Endothelial cell of umbilical vein (primary cell): ENCODE results near the gene HTR3A. TPM values are rescaled to one million over a fixed set of nuclear protein-coding genes. Genes with fewer than 3 reads are reported as not detected.

ENCODE experiments used
- BruUV-seq: library from RNA; stranded (reverse); fragments of 400-500 nt; replicated peaks from 2 replicates; lab custom pipeline; 2021; lab: Mats Ljungman, UMichigan
- CTCF ChIA-PET: fragments of 300-600, 350-600 bp; sonication (Branson Sonifier 250); formaldehyde crosslinking; loops from one replicate; lab custom pipeline; 2021; ENCODE audit warnings: antibody characterized with exemption, inconsistent platforms; lab: Charles Lee
- POLR2A ChIA-PET: fragments of 300-600, 350-600 bp; sonication (Branson Sonifier 250); formaldehyde crosslinking; loops from one replicate; lab custom pipeline; 2021; ENCODE audit warnings: antibody characterized with exemption, inconsistent platforms; lab: Charles Lee
- DNase-seq: peaks from one replicate; pipeline ENCODE4 v3.0.0-alpha.2; 2011; ENCODE audit warnings: low read depth, low spot score
- FAIRE-seq: peaks from 2 replicates; lab custom pipeline; 2011; peaks lifted over from hg19 to GRCh38; lab: Jason Lieb, UNC
- H2AFZ ChIP-seq: 2 replicates; pipeline ENCODE4 v1.6.0; 2012; ENCODE audit warnings: low read depth, low read length, control low read depth, inconsistent platforms
- H3K27ac ChIP-seq: 2 replicates; pipeline ENCODE4 v1.5.1; 2011; ENCODE audit warnings: low read depth, mild to moderate bottlenecking, control low read depth, low read length, moderate library complexity; ENCODE audit not compliant: insufficient read depth
- H3K27me3 ChIP-seq, 2 experiments: 2 replicates each; pipeline versions ENCODE4 v1.6.0 to v1.6.1; 2011; ENCODE audit warnings: low read length in 2 of 2, mixed read lengths in 1 of 2; ENCODE audit not compliant: control insufficient read depth in 2 of 2, insufficient read depth in 2 of 2
- H3K36me3 ChIP-seq, 2 experiments: 2 replicates in 1 of 2; 3 replicates in 1 of 2; pipeline ENCODE4 v1.5.1; 2011; ENCODE audit warnings: low read length in 2 of 2, mild to moderate bottlenecking in 1 of 2, moderate library complexity in 1 of 2; ENCODE audit not compliant: control insufficient read depth in 2 of 2, insufficient read depth in 2 of 2; ENCODE audit errors: extremely low read depth in 1 of 2
- H3K4me1 ChIP-seq: 3 replicates; pipeline ENCODE4 v1.5.1; 2011; ENCODE audit warnings: mild to moderate bottlenecking, low read length; ENCODE audit not compliant: control insufficient read depth, insufficient read depth; ENCODE audit errors: extremely low read depth
- H3K4me2 ChIP-seq: 2 replicates; pipeline ENCODE4 v1.6.1; 2011; ENCODE audit warnings: low read length, control low read depth, mixed read lengths; ENCODE audit not compliant: insufficient read depth
- H3K4me3 ChIP-seq, 3 experiments: fragments of 200-600 bp in 1 of 3; sonication (generic), shearing (Covaris generic) in 1 of 3; replicated peaks in 1 of 3; 2 replicates each; pipeline ENCODE4 v1.5.1; 2011 to 2016; ENCODE audit warnings: control low read depth in 3 of 3, low read length in 3 of 3, mild to moderate bottlenecking in 2 of 3, inconsistent platforms in 1 of 3, low read depth in 1 of 3, moderate library complexity in 1 of 3; ENCODE audit not compliant: insufficient read depth in 1 of 3
- H3K79me2 ChIP-seq: 2 replicates; pipeline ENCODE4 v1.6.0; 2012; ENCODE audit warnings: low read length, inconsistent platforms; ENCODE audit not compliant: control insufficient read depth, insufficient read depth
- H3K9ac ChIP-seq: replicated peaks from 2 replicates; pipeline ENCODE3; 2011; ENCODE audit warnings: low read length, control low read depth; ENCODE audit not compliant: insufficient read depth; ENCODE audit errors: extremely low read depth
- H3K9me1 ChIP-seq: replicated peaks from 3 replicates; pipeline ENCODE4 v1.6.0; 2011; ENCODE audit warnings: mild to moderate bottlenecking, low read length; ENCODE audit not compliant: control insufficient read depth, insufficient read depth; ENCODE audit errors: extremely low read depth
- H3K9me3 ChIP-seq: replicated peaks from 2 replicates; pipeline ENCODE4 v1.5.1; 2012; ENCODE audit warnings: low read length, inconsistent platforms; ENCODE audit not compliant: control insufficient read depth, insufficient read depth
- H4K20me1 ChIP-seq: replicated peaks from 2 replicates; pipeline ENCODE3; 2011; ENCODE audit warnings: mild to moderate bottlenecking, low read length; ENCODE audit not compliant: control insufficient read depth, insufficient read depth; ENCODE audit errors: extremely low read depth
- CTCF ChIP-seq, 2 donors: IDR thresholded peaks; 1 replicate in 1 of 2; 2 replicates in 1 of 2; pipeline ENCODE4 v1.5.1; 2011; ENCODE audit warnings: low read length in 2 of 2, mild to moderate bottlenecking in 2 of 2, moderate library complexity in 2 of 2, control low read depth in 1 of 2, inconsistent platforms in 1 of 2, low read depth in 1 of 2; ENCODE audit not compliant: insufficient read depth in 1 of 2; ENCODE audit errors: extremely low read depth in 1 of 2
- EZH2 ChIP-seq: IDR thresholded peaks from 2 replicates; pipeline ENCODE4 v1.6.1; 2012; ENCODE audit warnings: borderline replicate concordance, low read depth, mild to moderate bottlenecking, moderate library complexity, low read length, inconsistent platforms; ENCODE audit not compliant: severe bottlenecking
- FOS ChIP-seq: IDR thresholded peaks from 2 replicates; pipeline ENCODE4 v1.6.1; 2011; ENCODE audit warnings: mild to moderate bottlenecking, low read length, moderate library complexity, borderline replicate concordance; ENCODE audit not compliant: insufficient read depth
- GATA2 ChIP-seq: IDR thresholded peaks from 2 replicates; pipeline ENCODE4 v1.7.0; 2011; ENCODE audit warnings: low read depth, mild to moderate bottlenecking, moderate library complexity, mixed read lengths, low read length; ENCODE audit not compliant: insufficient read length, insufficient read depth
- JUN ChIP-seq: IDR thresholded peaks from 2 replicates; pipeline ENCODE4 v1.6.1; 2011; ENCODE audit warnings: borderline replicate concordance, low read depth; ENCODE audit not compliant: insufficient read length, insufficient read depth
- MAX ChIP-seq: IDR thresholded peaks from 2 replicates; pipeline ENCODE4 v1.6.1; 2011; ENCODE audit not compliant: insufficient read depth, insufficient read length
- MYC ChIP-seq: IDR thresholded peaks from one replicate; pipeline ENCODE4 v1.6.1; 2011; ENCODE audit warnings: mild to moderate bottlenecking, low read depth, low read length
- POLR2A ChIP-seq: IDR thresholded peaks from 2 replicates; pipeline ENCODE4 v1.6.1; 2012; ENCODE audit warnings: low read depth, mild to moderate bottlenecking, control low read depth, low read length
- POLR2AphosphoS5 ChIP-seq: IDR thresholded peaks from 2 replicates; pipeline ENCODE4 v1.6.1; 2012; ENCODE audit warnings: low read depth, mild to moderate bottlenecking, control low read depth, low read length, moderate library complexity; ENCODE audit not compliant: insufficient read depth
- dilution Hi-C: fragments of 300-500 bp; cut with MboI; formaldehyde crosslinking; loops from one replicate; pipeline ENCODE4 v1.15.0; 2019; ENCODE audit warnings: low sequenced_read_pairs; ENCODE audit not compliant: extremely low pct_ligation_motif_present
- intact Hi-C: fragments of 100-400 bp; cut with micrococcal nuclease; formaldehyde crosslinking; loops from one replicate; pipeline ENCODE4 v1.10.0; 2022
- polyA plus RNA-seq, 4 experiments: library from polyadenylated mRNA; depleted of rRNA in 3 of 4; stranded (reverse) in 3 of 4; unstranded in 1 of 4; fragments of >200 nt; gene quantifications; 2 replicates each; pipeline versions ENCODE4 v1.2.1 to v1.2.3, GENCODE V29; 2011 to 2012; ENCODE audit warnings: missing spikeins in 1 of 4
- total RNA-seq: library from RNA; stranded (reverse); gene quantifications from 2 replicates; pipeline ENCODE4 v1.2.3, GENCODE V29; 2021

Gene HTR3A
- total and polyA plus RNA-seq, 2 donors (not counting 3 experiments of a cell fraction or from before 2014, with no cell fraction given), result not detected

GRCh38 chr11:114015117-114015516, 40.2 kb downstream of the HTR3A start:
- intact Hi-C loops (no loop called here), dilution Hi-C loops (no loop called here)
- no peak overlapping the region for H3K4me2 ChIP-seq
- no peaks in the 10 kb centered on the region for H3K9me3 ChIP-seq
- TF ChIP-seq MYC (no peak), POLR2A (no peak), JUN (no peak), CTCF (IDR thresholded peaks at IDR 0.05; ENCODE audit: extremely low read depth in 1 of 2, insufficient read depth in 1 of 2, low read depth in 1 of 2, low read length in 2 of 2) (no peak), FOS (no peak), EZH2 (no peak), POLR2AphosphoS5 (no peak), GATA2 (no peak), MAX (no peak)
- H3K4me1 ChIP-seq, result no peaks in the 10 kb centered on the region
- H3K9ac ChIP-seq, result no peak overlapping the region
- FAIRE-seq (no peak), DNase-seq (no peak)
- no peaks in the 10 kb centered on the region for H3K9me1 ChIP-seq
- ChIA-PET POLR2A (no interaction called here), CTCF (interaction anchor here (1.5 to 3.1 kb wide), 2 partner anchors 12 to 246 kb away, joined by 6 to 17 read pairs; no protein-coding TSS in a partner anchor)
- no peaks in the 10 kb centered on the region for H3K36me3 ChIP-seq
- no peak overlapping the region for H2AFZ ChIP-seq
- H4K20me1 ChIP-seq, result no peaks in the 10 kb centered on the region
- peaks cover 0 to 3% of the 10 kb centered on the region in 2 experiments for H3K27me3 ChIP-seq
- no TSS peak for BruUV-seq
- no peak overlapping the region for H3K4me3 ChIP-seq
- no peaks in the 10 kb centered on the region for H3K79me2 ChIP-seq
- no peak overlapping the region for H3K27ac ChIP-seq
